Astrocyte (in vitro differentiated cells and primary cell): ENCODE measurements around the gene GMPR. TPM values are rescaled to one million over a fixed set of nuclear protein-coding genes. Genes with fewer than 3 reads are reported as not detected.

ENCODE experiments used
- DNase-seq: peaks from one replicate; pipeline ENCODE4 v3.0.0-alpha.2; 2010; ENCODE audit warnings: low read depth
- FAIRE-seq: peaks from 2 replicates; lab custom pipeline; 2011; peaks lifted over from hg19 to GRCh38; lab: Jason Lieb, UNC
- H2AFZ ChIP-seq: 2 replicates; pipeline ENCODE4 v1.6.0; 2012; ENCODE audit warnings: low read depth, low read length, inconsistent platforms
- H3K27ac ChIP-seq: 2 replicates; pipeline ENCODE4 v1.5.1; 2011; ENCODE audit warnings: low read depth, low read length, inconsistent platforms
- H3K27me3 ChIP-seq: 2 replicates; pipeline ENCODE4 v1.6.0; 2011; ENCODE audit warnings: low read length, inconsistent platforms; ENCODE audit not compliant: insufficient read depth
- H3K36me3 ChIP-seq: 2 replicates; pipeline ENCODE4 v1.5.1; 2011; ENCODE audit warnings: low read length, inconsistent platforms; ENCODE audit not compliant: insufficient read depth
- H3K4me1 ChIP-seq: 2 replicates; pipeline ENCODE4 v1.5.1; 2011; ENCODE audit warnings: low read length, inconsistent platforms; ENCODE audit not compliant: insufficient read depth
- H3K4me2 ChIP-seq: 2 replicates; pipeline ENCODE4 v1.6.0; 2012; ENCODE audit warnings: low read length, inconsistent platforms
- H3K4me3 ChIP-seq: 2 replicates; pipeline ENCODE4 v1.5.1; 2011; ENCODE audit warnings: low read depth, mild to moderate bottlenecking, low read length, inconsistent platforms; ENCODE audit not compliant: insufficient read depth
- H3K79me2 ChIP-seq: 2 replicates; pipeline ENCODE4 v1.6.0; 2012; ENCODE audit warnings: mild to moderate bottlenecking, low read length, inconsistent platforms; ENCODE audit not compliant: insufficient read depth
- H3K9ac ChIP-seq: 2 replicates; pipeline ENCODE4 v1.6.0; 2012; ENCODE audit warnings: mild to moderate bottlenecking, low read length, inconsistent platforms
- H3K9me3 ChIP-seq: 2 replicates; pipeline ENCODE4 v1.5.1; 2012; ENCODE audit warnings: low read depth, mild to moderate bottlenecking, low read length, inconsistent platforms; ENCODE audit not compliant: insufficient read depth
- H4K20me1 ChIP-seq: 2 replicates; pipeline ENCODE4 v1.6.0; 2012; ENCODE audit warnings: low read length, inconsistent platforms; ENCODE audit not compliant: insufficient read depth
- H3K27ac Mint-ChIP-seq: one replicate; pipeline ENCODE4 v1.8.0; 2021; ENCODE audit warnings: mild to moderate bottlenecking, mixed read lengths; ENCODE audit not compliant: unreplicated experiment
- H3K27me3 Mint-ChIP-seq: one replicate; pipeline ENCODE4 v1.8.0; 2021; ENCODE audit warnings: low read depth, mixed read lengths; ENCODE audit not compliant: unreplicated experiment
- H3K36me3 Mint-ChIP-seq: one replicate; pipeline ENCODE4 v1.8.0; 2021; ENCODE audit warnings: low read depth, mixed read lengths; ENCODE audit not compliant: unreplicated experiment
- H3K4me1 Mint-ChIP-seq: one replicate; pipeline ENCODE4 v1.8.0; 2021; ENCODE audit warnings: low read depth, mixed read lengths; ENCODE audit not compliant: unreplicated experiment
- H3K4me3 Mint-ChIP-seq: one replicate; pipeline ENCODE4 v1.8.0; 2021; ENCODE audit warnings: mild to moderate bottlenecking, moderate library complexity, mixed read lengths; ENCODE audit not compliant: unreplicated experiment
- H3K9me3 Mint-ChIP-seq: one replicate; pipeline ENCODE4 v1.8.0; 2021; ENCODE audit warnings: mild to moderate bottlenecking, mixed read lengths; ENCODE audit not compliant: unreplicated experiment
- EZH2 ChIP-seq: IDR thresholded peaks from 2 replicates; pipeline ENCODE4 v1.6.1; 2012; ENCODE audit warnings: mild to moderate bottlenecking, low read length, inconsistent platforms; ENCODE audit not compliant: insufficient read depth
- total RNA-seq: library from RNA; stranded (reverse); gene quantifications from 2 replicates; pipeline ENCODE4 v1.2.1, GENCODE V29; 2021
- TF ChIP-seq, protein P1 (sequence below): IDR thresholded peaks from 2 replicates; pipeline ENCODE4 v1.5.1; 2011; ENCODE audit warnings: low read depth, mild to moderate bottlenecking, inconsistent platforms, low read length, moderate library complexity; ENCODE audit not compliant: insufficient read depth

Gene GMPR
- total RNA-seq, 1 donor from 2014 or later: 2.0 TPM

GRCh38 chr6:16313732-16314131, 75.3 kb downstream of the GMPR start:
- no peaks in the 10 kb centered on the region for H3K9me3 Mint-ChIP-seq
- no peak overlapping the region for H3K27ac ChIP-seq
- TF ChIP-seq EZH2: no peak
- TF ChIP-seq, protein P1, sequence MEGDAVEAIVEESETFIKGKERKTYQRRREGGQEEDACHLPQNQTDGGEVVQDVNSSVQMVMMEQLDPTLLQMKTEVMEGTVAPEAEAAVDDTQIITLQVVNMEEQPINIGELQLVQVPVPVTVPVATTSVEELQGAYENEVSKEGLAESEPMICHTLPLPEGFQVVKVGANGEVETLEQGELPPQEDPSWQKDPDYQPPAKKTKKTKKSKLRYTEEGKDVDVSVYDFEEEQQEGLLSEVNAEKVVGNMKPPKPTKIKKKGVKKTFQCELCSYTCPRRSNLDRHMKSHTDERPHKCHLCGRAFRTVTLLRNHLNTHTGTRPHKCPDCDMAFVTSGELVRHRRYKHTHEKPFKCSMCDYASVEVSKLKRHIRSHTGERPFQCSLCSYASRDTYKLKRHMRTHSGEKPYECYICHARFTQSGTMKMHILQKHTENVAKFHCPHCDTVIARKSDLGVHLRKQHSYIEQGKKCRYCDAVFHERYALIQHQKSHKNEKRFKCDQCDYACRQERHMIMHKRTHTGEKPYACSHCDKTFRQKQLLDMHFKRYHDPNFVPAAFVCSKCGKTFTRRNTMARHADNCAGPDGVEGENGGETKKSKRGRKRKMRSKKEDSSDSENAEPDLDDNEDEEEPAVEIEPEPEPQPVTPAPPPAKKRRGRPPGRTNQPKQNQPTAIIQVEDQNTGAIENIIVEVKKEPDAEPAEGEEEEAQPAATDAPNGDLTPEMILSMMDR: no peak
- peaks cover 12% of the 10 kb centered on the region for H3K4me1 ChIP-seq
- no peak overlapping the region for H3K4me3 ChIP-seq
- H3K9ac ChIP-seq: no peak overlapping the region
- H2AFZ ChIP-seq: no peak overlapping the region
- H3K27me3 Mint-ChIP-seq: no peaks in the 10 kb centered on the region
- H3K4me2 ChIP-seq: no peak overlapping the region
- no peaks in the 10 kb centered on the region for H3K9me3 ChIP-seq
- peaks cover 26% of the 10 kb centered on the region for H3K4me1 Mint-ChIP-seq
- no peaks in the 10 kb centered on the region for H3K36me3 ChIP-seq
- H3K27me3 ChIP-seq: no peaks in the 10 kb centered on the region
- H3K79me2 ChIP-seq: peaks cover 5% of the 10 kb centered on the region
- no peak overlapping the region for H3K4me3 Mint-ChIP-seq
- no peak overlapping the region for H3K27ac Mint-ChIP-seq
- DNase-seq: no peak
- FAIRE-seq: no peak
- H3K36me3 Mint-ChIP-seq: peaks cover 8% of the 10 kb centered on the region
- peaks cover 10% of the 10 kb centered on the region for H4K20me1 ChIP-seq

- FAIRE-seq: no peak
- DNase-seq: no peak
- no peaks in the 10 kb centered on the region for H3K9me3 Mint-ChIP-seq
These were observed 75.9 kb downstream of the GMPR start for GRCh38 chr6:16314296-16314695.

GRCh38 chr6:16316741-16317251, 78.4 kb downstream of the GMPR start:
- Histone ChIP-seq H3K9me3 (no peaks in the 10 kb centered on the region), H3K36me3 (no peaks in the 10 kb centered on the region), H3K27me3 (no peaks in the 10 kb centered on the region), H2AFZ (no peak overlapping the region), H3K4me3 (no peak overlapping the region), H3K27ac (peak overlapping the region; percentile 97), H3K79me2 (peaks cover 5% of the 10 kb centered on the region), H3K4me2 (peak overlapping the region; percentile 18), H3K9ac (peak overlapping the region; percentile 3), H3K4me1 (peaks cover 38% of the 10 kb centered on the region), H4K20me1 (peaks cover 15% of the 10 kb centered on the region)
- DNase-seq (peak; percentile 85), FAIRE-seq (peak; percentile 37)
- Mint-ChIP-seq H3K27me3 (no peaks in the 10 kb centered on the region), H3K36me3 (peaks cover 4% of the 10 kb centered on the region), H3K4me1 (peaks cover 44% of the 10 kb centered on the region), H3K27ac (peak overlapping the region; percentile 49), H3K4me3 (peak overlapping the region; percentile 4), H3K9me3 (no peaks in the 10 kb centered on the region)
- TF ChIP-seq EZH2: no peak
- TF ChIP-seq, protein P1: peak; percentile 87

More at GRCh38 chr6:16314296-16314695, 75.9 kb downstream of the GMPR start:
- Mint-ChIP-seq H3K4me3 (no peak overlapping the region), H3K36me3 (peaks cover 6% of the 10 kb centered on the region), H3K4me1 (peaks cover 31% of the 10 kb centered on the region), H3K27ac (no peak overlapping the region), H3K27me3 (no peaks in the 10 kb centered on the region)
- H3K4me3 ChIP-seq: no peak overlapping the region
- peaks cover 13% of the 10 kb centered on the region for H4K20me1 ChIP-seq
- H3K27ac ChIP-seq: no peak overlapping the region
- H3K9ac ChIP-seq: no peak overlapping the region
- H3K9me3 ChIP-seq: no peaks in the 10 kb centered on the region
- TF ChIP-seq EZH2: no peak
- TF ChIP-seq, protein P1: no peak
- no peak overlapping the region for H2AFZ ChIP-seq
- H3K27me3 ChIP-seq: no peaks in the 10 kb centered on the region
- peaks cover 18% of the 10 kb centered on the region for H3K4me1 ChIP-seq
- peaks cover 5% of the 10 kb centered on the region for H3K79me2 ChIP-seq
- no peaks in the 10 kb centered on the region for H3K36me3 ChIP-seq
- no peak overlapping the region for H3K4me2 ChIP-seq
